HG02852 (cell line): ENCODE results near the gene APBB1.

Experiments
- ATAC-seq: cut with Tn5 transposase; IDR thresholded peaks from one replicate; pipeline ENCODE4 v1.9.1; 2021; ENCODE audit warnings: mild to moderate bottlenecking, moderate library complexity; ENCODE audit not compliant: unreplicated experiment

The APBB1 gene

GRCh38 chr11:6419009-6419631 lies at the start of gene APBB1:
APBB1 (minus strand) TSS chr11:6419094; CDS start chr11:6411347, 7,747 bp downstream.
- ATAC-seq = peak; percentile 65

DNA sequence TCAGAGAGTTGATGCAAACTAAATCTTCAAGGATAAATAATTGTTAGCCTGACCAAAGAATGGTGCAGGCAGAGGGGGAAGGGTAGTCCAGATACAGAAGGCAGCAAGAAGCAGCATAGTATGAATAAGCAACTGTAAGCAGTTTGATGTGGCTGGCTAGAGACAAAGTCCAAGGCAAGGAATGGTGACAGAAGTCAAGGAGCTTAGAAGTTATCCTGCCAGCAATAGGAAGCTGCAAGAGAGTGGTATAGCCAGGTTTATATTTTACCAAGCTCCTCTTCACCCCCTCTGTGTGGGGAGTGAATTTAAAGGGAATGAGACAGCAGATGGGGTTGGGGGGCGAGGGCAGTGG lies 40.2 kb upstream of the APBB1 start:
- ATAC-seq = no peak

GRCh38 chr11:6458352-6459098 lies 39.6 kb upstream of the APBB1 start:
- ATAC-seq = no peak

GRCh38 chr11:6457581-6458320 lies 38.9 kb upstream of the APBB1 start:
- no peak for ATAC-seq

DNA sequence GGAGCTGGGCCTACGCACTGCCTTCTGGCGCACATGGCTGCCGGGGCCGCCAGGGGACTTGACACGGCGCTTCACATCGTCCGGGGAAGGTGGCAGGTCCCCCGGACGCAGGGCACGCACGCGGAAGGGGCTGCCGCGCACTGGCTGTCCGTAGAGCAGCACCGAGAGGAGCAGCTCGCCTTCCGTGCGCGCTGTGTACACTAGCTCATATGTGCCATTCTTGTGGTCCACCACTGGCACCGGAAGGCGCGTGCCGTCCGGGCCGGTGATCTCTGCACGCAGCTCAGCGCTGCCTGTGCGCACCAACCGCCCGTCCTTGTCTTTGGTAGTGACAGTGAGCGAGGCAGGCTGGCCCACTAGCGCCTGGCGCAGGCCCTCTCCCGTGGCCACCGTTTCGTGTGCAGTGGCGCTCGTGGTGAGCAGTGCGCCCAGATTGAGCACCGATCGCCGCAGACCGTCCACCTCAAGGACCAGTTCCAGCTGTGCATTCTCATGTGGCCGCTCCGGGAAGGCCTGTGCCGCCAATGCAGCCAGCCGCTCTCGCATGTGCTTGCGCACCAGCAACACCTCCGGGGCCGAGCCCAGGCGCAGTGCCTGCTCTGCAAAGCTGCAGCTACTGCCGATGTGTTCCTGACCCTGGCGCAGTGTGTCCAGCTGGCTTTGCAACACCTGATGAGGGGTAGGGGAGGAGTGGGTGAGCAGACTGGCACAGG lies 37.6 kb upstream of the APBB1 start:
- no peak for ATAC-seq

DNA sequence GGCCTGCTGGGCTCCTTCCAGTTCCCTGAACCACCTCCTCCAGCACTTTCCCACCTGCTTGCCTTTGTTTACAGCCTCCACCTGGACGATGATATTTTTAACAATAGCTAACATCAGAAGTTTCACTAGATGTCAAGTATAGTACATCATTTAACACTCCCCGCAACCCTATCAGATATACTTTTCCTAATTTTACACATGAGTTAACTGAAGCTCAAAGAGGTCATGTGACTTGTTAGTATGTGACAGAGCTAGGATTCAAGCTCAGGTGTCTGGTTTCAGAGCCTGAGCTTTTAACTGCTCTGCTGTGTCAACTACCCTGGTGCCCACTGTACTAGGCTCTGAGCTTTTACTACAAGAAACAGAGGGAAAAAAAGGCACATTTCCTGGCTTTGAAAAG lies 36.2 kb upstream of the APBB1 start:
- no peak for ATAC-seq

GRCh38 chr11:6453152-6453551 lies 34.3 kb upstream of the APBB1 start:
- no peak for ATAC-seq

DNA sequence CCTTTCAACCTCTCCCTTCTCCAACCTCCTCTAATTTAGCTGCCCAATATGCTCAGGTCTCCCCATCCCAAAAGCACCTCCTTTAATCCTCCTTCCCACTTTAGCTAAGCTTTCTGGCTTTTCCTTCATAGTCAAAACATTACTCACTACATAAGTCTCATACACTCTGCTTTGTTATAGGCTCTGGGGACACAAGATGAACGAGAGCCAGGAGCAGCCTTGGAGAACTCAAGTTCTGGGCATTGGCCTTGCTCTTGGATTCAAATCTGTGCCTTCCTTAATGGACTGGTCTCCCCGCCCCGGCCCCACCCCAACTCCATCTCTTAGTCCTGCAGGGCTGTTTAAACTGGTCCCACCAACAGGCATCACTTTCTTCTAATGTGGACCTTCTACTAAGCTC lies 33.3 kb upstream of the APBB1 start:
- no peak for ATAC-seq

- ATAC-seq = no peak
These were observed 29.7 kb upstream of the APBB1 start for GRCh38 chr11:6448574-6448973.

DNA sequence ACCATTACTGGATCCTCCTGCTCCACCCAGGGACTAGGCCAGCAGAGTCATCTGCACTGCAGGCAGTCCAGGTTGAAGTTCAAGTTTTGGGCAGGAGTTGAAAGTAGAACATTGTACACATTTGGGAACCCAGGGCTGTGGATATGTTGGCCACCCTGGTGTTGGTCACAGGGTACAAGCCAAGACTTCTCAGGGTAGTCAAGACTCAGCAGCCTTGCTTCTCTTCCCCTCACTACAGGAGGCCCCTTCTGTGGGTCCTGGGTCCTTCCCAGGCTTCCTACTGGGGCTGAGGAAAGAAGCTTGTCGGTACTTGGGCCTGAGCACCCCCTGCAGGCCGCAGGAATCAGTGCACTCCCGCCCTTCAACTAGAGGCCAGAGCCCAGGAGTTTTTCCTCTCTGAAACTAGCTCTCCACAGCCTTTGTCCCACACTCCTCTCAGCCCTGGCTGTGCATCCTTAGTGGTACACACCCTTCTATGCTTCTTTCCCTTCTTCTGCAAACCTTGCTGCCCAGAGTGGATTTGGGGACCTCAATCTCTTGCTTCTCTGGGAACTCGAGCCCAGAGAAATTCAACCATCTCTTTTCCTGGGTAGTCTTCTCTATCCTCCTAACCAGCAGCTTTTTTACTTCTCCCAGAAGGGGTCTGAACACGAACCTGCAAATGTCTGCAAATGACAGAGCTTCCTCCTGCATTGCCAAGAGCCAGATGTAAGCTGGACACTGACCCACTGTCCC lies 24.5 kb upstream of the APBB1 start:
- peak; percentile 73 for ATAC-seq

- ATAC-seq = no peak
These were observed 23.5 kb upstream of the APBB1 start for GRCh38 chr11:6442441-6442840.

DNA sequence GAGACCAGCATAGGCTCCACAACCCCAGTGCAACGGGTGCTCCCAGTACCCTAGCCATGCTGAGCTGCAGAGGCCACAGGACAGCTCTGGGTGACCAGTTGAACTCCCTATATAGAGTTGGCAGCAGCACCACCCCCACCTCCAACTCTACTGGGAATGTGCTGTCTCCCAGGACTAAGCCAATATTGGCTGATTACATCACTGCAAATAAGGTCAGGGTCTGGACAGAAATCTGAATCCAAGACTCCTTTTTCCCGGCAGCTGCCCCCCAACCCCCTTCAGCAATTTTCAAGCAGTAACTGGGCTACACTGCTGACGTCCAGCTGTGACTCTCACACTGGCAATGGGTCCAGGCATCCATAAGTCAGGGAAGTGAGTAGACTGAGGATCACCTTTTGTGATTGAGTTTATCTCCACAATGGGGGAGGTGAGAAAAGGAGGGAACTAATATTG lies 22.0 kb upstream of the APBB1 start, which contains the start of gene HPX:
Gene HPX, minus strand, starts transcription at position 82 of the 453 bp plus-strand sequence. Its CDS starts 24 bp downstream, at position 58.
- ATAC-seq = no peak

- no peak for ATAC-seq
These were observed 20.2 kb upstream of the APBB1 start for GRCh38 chr11:6438979-6439571.

GRCh38 chr11:6437993-6438392 lies 19.1 kb upstream of the APBB1 start:
- ATAC-seq = no peak

DNA sequence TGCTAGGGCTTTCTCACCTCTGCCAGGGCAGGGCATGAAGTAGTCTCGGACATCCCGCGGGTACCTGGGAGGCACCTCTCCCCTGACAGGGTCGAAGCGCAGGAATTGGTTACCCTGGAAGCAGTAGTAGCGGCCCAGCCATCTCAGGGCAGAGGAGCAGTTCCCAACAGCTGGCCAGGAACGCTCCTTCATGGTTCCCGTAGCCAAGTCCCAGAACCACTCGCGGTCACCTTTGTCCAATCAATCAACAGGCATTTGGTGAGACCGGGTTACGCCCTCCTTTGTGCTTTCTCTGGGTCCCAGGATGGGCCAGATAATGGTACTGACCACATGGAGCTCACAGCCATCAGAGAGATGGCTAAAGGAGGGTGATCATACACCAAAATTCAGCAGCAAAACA lies 18.5 kb upstream of the APBB1 start:
- no peak for ATAC-seq

DNA sequence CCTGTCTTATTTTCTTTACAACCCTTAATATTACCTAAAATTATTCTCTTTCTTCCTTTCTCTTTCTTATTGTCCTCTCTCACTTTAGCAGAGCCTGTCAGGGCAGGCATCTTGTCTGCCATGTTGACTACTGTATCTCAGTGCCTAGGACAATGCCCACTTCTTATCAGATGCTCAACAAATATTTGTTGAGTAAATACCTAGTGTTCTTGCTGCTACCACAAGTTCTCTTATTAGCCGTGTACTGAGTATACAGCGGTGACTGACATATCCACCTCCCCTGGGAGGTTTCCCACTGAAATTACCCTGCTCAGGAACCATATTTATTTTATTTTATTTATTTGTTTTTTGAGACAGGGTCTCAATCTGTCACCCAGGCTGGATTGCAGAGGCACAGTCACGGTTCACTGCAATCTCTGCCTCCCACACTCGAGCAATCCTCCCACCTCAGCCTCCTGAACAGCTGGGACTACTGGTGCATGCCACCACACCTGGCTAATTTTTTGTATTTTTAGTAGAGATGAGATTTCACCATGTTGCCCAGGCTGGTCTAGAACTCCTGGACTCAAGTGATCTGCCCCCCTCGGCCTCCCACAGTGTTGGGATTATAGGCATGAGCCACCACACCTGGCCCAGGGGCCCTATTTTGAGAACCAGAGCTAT lies 15.2 kb upstream of the APBB1 start:
- peak; percentile 50 for ATAC-seq

DNA sequence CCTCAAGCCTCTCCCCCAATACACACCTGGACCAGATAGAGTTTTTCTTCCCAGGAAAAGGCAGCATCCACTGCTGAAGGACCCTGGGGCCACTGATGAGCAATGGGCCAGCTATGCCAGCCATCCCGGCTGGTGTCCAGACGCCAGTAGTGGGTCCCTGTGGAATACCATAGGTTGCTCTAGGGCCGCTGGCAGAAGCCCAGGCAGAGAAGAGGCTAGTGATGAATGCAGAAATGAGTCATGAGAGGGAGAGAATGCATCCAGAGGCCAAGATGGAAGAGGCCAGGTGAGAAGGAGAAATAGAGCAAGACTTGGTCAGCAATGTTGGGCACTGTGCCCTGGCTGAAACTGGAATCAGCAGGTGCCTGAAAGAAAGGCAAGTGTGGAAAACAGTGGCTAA lies 13.0 kb upstream of the APBB1 start:
- ATAC-seq = no peak

DNA sequence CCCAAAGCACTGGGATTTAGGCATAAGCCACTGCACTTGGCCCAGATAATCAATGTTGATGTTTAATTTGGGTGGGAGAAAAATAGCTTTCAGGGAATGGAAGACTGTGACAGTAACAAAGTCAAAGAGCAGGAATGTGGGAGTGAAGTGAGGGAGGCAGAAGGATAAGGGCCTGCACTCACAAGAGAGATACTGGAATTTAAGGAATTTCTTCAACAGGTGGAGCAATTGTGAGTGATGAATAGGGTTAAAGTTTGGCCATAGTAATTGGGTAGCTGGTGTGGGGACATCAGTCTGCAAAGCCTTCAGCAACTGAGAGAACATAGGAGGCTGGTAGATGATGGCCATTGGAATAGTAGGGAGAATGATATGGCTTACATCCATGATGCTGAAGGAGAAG lies 8.6 kb upstream of the APBB1 start:
- ATAC-seq = no peak

GRCh38 chr11:6420677-6421076 lies 1.8 kb upstream of the APBB1 start:
- ATAC-seq = no peak

GRCh38 chr11:6418557-6419008 lies 311 bp downstream of the APBB1 start:
- no peak for ATAC-seq
